OCI-LY7 (cell line): ENCODE data around the gene KCTD7. TPM values are rescaled to one million over a fixed set of nuclear protein-coding genes. Genes with fewer than 3 reads are reported as not detected.
A peak's percentile ranks its signal among the peaks of the same experiment; 100 is the strongest.
"Not testable (repeated sequence)": the region's sequence is repeated elsewhere in the genome, so short reads cannot be mapped to it uniquely, and the experiment has no call there.

Experiments
- BruUV-seq: library from RNA; stranded (reverse); fragments of 400-500 nt; replicated peaks from 2 replicates; lab custom pipeline; 2021; lab: Mats Ljungman, UMichigan
- CTCF ChIA-PET: fragments of 300-600 bp; sonication (Branson Sonifier 250); formaldehyde crosslinking; loops from one replicate; lab custom pipeline; 2022; ENCODE audit warnings: antibody characterized with exemption; ENCODE audit not compliant: unreplicated experiment; lab: Charles Lee
- POLR2A ChIA-PET: fragments of 300-600 bp; sonication (Branson Sonifier 250); formaldehyde crosslinking; loops from one replicate; lab custom pipeline; 2022; ENCODE audit warnings: antibody characterized with exemption; lab: Charles Lee
- DNase-seq: peaks from one replicate; pipeline ENCODE4 v3.0.0-alpha.2; 2015; ENCODE audit warnings: low spot score
- H2AFZ ChIP-seq: fragments of 200-600 bp; sonication (generic), shearing (Covaris generic); 2 replicates; pipeline ENCODE4 v1.6.1; 2014; ENCODE audit warnings: mild to moderate bottlenecking, antibody characterized with exemption, low read length, moderate library complexity
- H3K27ac ChIP-seq: fragments of 200-600 bp; sonication (generic); 2 replicates; pipeline ENCODE4 v1.5.1; 2014; ENCODE audit warnings: mixed run types, low read depth, mild to moderate bottlenecking, moderate library complexity, low read length, inconsistent platforms; ENCODE audit not compliant: poor library complexity, severe bottlenecking
- H3K36me3 ChIP-seq: fragments of 200-600 bp; sonication (generic); 2 replicates; pipeline ENCODE4 v1.6.1; 2014; ENCODE audit warnings: mild to moderate bottlenecking, antibody characterized with exemption, low read length, moderate library complexity, mixed read lengths; ENCODE audit not compliant: insufficient read depth
- H3K4me1 ChIP-seq: fragments of 200-600 bp; sonication (generic); 2 replicates; pipeline ENCODE4 v1.5.1; 2014; ENCODE audit warnings: mild to moderate bottlenecking, low read length; ENCODE audit not compliant: insufficient read depth, poor library complexity, severe bottlenecking
- H3K4me2 ChIP-seq: fragments of 200-600 bp; sonication (generic); 2 replicates; pipeline ENCODE4 v1.6.1; 2014; ENCODE audit warnings: mild to moderate bottlenecking, low read length
- H3K4me3 ChIP-seq: fragments of 200-600 bp; sonication (generic); 2 replicates; pipeline ENCODE4 v1.5.1; 2014; ENCODE audit warnings: mild to moderate bottlenecking, low read depth, low read length; ENCODE audit not compliant: poor library complexity, severe bottlenecking
- H3K79me2 ChIP-seq: fragments of 200-600 bp; sonication (generic); 2 replicates; pipeline ENCODE4 v1.6.1; 2016; ENCODE audit warnings: low read depth, mild to moderate bottlenecking, low read length, moderate library complexity, mixed read lengths; ENCODE audit not compliant: insufficient read depth
- H3K9me2 ChIP-seq: fragments of 200-600 bp; sonication (generic); 2 replicates; pipeline ENCODE4 v1.6.1; 2016; ENCODE audit warnings: mild to moderate bottlenecking, low read length, mixed read lengths; ENCODE audit not compliant: insufficient read depth
- H3K9me3 ChIP-seq: fragments of 200-600 bp; sonication (generic); 2 replicates; pipeline ENCODE4 v1.6.1; 2014; ENCODE audit warnings: mild to moderate bottlenecking, mixed run types, low read length, mixed read lengths
- H4K20me1 ChIP-seq: fragments of 200-600 bp; sonication (generic); 2 replicates; pipeline ENCODE4 v1.6.1; 2014; ENCODE audit warnings: mild to moderate bottlenecking, antibody characterized with exemption, low read length, moderate library complexity, mixed read lengths; ENCODE audit not compliant: insufficient read depth
- CTCF ChIP-seq: fragments of 200-600 bp; sonication (generic); conservative IDR thresholded peaks from 2 replicates; pipeline ENCODE4 v1.5.1; 2014; ENCODE audit warnings: mild to moderate bottlenecking, antibody characterized with exemption, low read length, moderate library complexity, mixed read lengths
- EZH2phosphoT487 ChIP-seq: fragments of 200-600 bp; sonication (generic); IDR thresholded peaks from 2 replicates; pipeline ENCODE4 v1.6.1; 2018; ENCODE audit warnings: low read depth, borderline replicate concordance, mild to moderate bottlenecking, mixed run types, antibody characterized with exemption, low read length, moderate library complexity, mixed read lengths
- intact Hi-C: fragments of 100-400 bp; cut with micrococcal nuclease; formaldehyde crosslinking; loops from one replicate; pipeline ENCODE4 v1.10.0; 2022; ENCODE audit not compliant: unreplicated experiment
- total RNA-seq, 2 experiments: library from RNA; depleted of rRNA in 1 of 2; stranded (reverse); fragments of >200 nt in 1 of 2; shearing (Covaris generic) in 1 of 2; gene quantifications; 2 replicates each; pipeline ENCODE4 v1.2.3, GENCODE V29; 2014 to 2022

KCTD7 gene
- total RNA-seq, 2 experiments from 2014 or later = 40.5 to 41.8 TPM

- Histone ChIP-seq H3K36me3 (peaks cover 58% of the 10 kb centered on the region), H3K27ac (peak overlapping the region; percentile 81), H3K4me1 (peaks cover 48% of the 10 kb centered on the region), H3K79me2 (peaks cover 22% of the 10 kb centered on the region; the same call in 1 of the 2 replicates)
- POLR2A ChIA-PET, H2AFZ ChIP-seq, H4K20me1 ChIP-seq, H3K4me3 ChIP-seq, H3K4me2 ChIP-seq, H3K9me3 ChIP-seq, BruUV-seq, DNase-seq, CTCF ChIA-PET, H3K9me2 ChIP-seq: not testable (repeated sequence)
- intact Hi-C loops = loop anchor here (10.0 kb wide), 1 partner anchor 359 kb away; the partner anchor contains the start of genes SBDS and TYW1
Observed at GRCh38 chr7:66635982-66636546, 7.4 kb downstream of the KCTD7 start.

GRCh38 chr7:66638309-66639099 lies 9.8 kb downstream of the KCTD7 start:
- Histone ChIP-seq H3K27ac (no peak overlapping the region), H3K4me3 (no peak overlapping the region), H3K9me3 (no peaks in the 10 kb centered on the region), H3K9me2 (no peaks in the 10 kb centered on the region), H3K79me2 (peaks cover 7% of the 10 kb centered on the region; the same call in 1 of the 2 replicates), H3K4me2 (no peak overlapping the region), H4K20me1 (no peaks in the 10 kb centered on the region), H3K36me3 (peaks cover 77% of the 10 kb centered on the region), H3K4me1 (peaks cover 46% of the 10 kb centered on the region), H2AFZ (no peak overlapping the region)
- DNase-seq = no peak
- intact Hi-C loops = loop anchor here (10.0 kb wide), 1 partner anchor 356 kb away; the partner anchor contains the start of genes SBDS and TYW1
- TF ChIP-seq CTCF (no peak), EZH2phosphoT487 (no peak)
- CTCF ChIA-PET = no interaction called here
- BruUV-seq = no TSS peak
- POLR2A ChIA-PET = no interaction called here

DNA sequence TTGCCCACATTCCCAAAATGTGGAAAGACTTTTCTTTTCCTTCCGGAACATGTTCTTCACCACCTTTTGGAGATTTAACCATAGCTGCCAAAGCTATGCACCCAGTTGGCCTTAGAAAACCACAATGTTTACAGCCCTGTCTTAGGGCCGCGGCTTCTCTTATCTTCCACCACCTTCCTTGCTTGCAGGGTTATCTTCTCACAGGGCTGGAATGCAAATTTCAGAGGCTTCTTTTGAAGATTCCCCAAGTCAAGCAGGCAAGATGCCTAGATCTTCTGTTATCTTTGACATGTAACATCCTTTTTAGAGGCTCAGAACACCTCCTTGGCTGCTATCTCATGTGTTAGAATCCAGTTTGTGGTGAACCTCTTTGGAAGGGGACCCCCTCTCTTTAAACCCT lies 11.1 kb downstream of the KCTD7 start:
- BruUV-seq = no TSS peak
- Histone ChIP-seq H3K4me3 (no peak overlapping the region), H3K9me2 (no peaks in the 10 kb centered on the region), H3K4me1 (peaks cover 36% of the 10 kb centered on the region), H3K9me3 (no peaks in the 10 kb centered on the region), H3K27ac (no peak overlapping the region), H2AFZ (no peak overlapping the region), H3K4me2 (no peak overlapping the region), H3K36me3 (peaks cover 82% of the 10 kb centered on the region), H4K20me1 (no peaks in the 10 kb centered on the region), H3K79me2 (no peaks in the 10 kb centered on the region)
- DNase-seq = no peak
- TF ChIP-seq CTCF (no peak), EZH2phosphoT487 (no peak)
- intact Hi-C loops = loop anchor here (10.0 kb wide), 1 partner anchor 355 kb away; the partner anchor contains the start of genes SBDS and TYW1
- CTCF ChIA-PET = no interaction called here
- POLR2A ChIA-PET = no interaction called here
